NCI-H82 treated with DMSO at 0.1 percent for 48 hours (cell line): ENCODE measurements around the gene PLA2G15.
A peak's percentile ranks its signal among the peaks of the same experiment; 100 is the strongest.

Experiments
- DNase-seq: peaks from one replicate; lab custom pipeline; 2025; ENCODE audit not compliant: unreplicated experiment; lab: John Stamatoyannopoulos, UW

The PLA2G15 gene

GRCh38 chr16:68244903-68245853 is at the start of gene PLA2G15:
Gene PLA2G15 (plus strand): TSS chr16:68245373. CDS start chr16:68245427, 54 bp downstream.
- DNase-seq, result peak; percentile 51

DNA sequence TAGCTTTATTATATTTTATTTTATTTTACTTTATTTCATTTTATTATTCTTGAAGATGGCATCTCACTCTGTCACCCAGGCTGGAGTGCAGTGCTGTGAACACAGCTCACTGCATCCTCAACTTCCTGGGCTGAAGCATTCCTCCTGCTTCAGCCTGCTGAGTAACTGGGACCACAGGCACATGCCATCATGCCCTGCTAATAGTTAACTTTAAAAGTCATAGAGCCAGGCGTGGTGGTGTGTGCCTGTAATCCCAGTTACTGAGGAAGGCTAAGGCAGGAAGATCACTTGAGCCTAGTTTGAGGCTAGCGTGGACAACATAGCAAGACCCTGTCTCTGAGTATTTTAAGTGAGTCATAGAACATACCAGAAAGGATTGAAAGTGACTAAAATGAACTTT is 47.9 kb upstream of the PLA2G15 start:
- DNase-seq, result no peak

DNA sequence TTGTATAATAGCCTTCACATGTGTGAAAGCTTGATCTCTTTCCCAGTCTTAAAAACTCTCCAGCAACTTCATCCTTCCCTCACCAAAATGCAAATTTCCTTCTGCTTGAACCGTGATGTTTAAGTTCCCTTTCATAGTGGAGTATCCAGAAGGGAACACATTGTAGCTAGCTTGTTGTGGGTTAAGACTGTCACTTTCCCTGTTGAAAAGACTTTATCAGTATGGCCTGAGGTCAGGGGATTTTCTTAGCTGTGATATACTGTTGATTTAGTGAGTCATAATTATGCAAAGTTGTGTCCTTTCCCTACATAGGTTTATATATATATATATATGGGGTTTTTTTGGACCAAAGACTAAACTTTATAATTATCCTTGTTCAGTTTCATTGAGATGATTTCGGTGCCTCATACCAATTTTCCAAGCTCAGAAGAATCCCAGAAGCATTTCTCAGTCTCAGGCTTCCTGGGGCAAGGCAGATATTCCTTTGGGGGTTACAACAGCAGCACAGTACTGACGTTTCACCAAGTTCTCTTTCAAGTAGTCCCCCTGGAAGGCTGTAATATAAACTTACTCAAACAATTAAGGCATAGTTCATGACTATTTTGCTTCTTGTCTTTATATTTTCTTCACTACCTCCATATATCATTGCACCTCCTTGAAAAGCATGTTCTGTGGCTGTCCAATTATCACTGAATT is 44.9 kb upstream of the PLA2G15 start:
- no peak for DNase-seq

GRCh38 chr16:68202091-68202519 is 43.1 kb upstream of the PLA2G15 start:
- no peak for DNase-seq

DNA sequence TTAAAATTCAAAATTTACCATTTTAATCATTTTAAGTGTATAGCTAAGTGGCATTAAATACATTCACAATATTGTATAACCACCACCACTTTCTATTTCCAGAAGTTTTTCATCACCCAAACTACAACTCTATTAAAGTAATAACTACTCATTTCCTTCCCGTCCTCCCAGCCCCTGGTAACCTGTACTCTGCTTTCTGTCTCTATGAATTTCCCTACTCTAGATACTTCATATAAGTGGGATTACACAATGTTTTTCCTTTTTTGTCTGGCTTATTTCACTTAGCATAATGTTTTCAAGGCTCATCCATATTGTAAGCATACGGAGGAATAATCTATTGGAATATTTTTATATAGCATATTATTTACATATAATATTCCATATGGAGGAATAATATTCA is 38.9 kb upstream of the PLA2G15 start:
- no peak for DNase-seq

DNA sequence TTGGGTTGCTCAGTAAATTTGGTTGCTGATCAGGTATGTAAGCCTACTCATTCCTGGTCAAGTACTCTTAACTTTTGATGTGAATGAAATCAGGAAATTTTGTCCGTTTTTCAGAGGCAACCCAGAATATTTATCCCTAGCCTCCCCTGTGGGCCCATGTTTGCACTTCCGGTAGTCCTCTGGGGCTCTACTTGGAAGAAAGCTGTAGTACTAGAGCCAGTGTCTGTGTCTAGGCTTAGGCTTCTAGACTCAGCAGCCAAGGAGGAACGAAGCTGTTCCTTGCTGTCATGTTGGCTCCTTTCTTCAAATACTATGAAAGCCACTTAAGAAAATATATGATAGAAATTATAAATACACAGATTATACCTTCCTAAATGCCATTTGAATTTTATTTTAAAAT is 30.4 kb upstream of the PLA2G15 start:
- DNase-seq, result no peak

DNA sequence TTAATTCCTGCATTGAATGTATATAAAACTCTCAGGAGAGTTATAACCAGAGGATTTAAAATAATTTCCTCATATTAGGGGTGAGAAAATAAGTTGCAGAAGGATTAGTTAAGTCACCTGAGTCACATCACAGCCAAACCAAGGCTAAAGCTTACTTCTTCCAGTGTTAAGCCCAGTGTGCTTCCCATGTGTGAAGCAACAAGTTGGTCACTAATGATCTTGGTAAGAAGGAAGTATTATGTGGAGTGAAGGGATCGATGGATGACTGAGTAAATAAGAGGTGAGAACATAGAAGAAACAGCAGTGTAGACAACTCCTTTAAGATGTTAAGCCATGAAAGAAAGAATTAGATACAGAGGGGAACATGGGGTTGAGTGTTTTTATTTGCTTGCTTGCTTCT is 29.9 kb upstream of the PLA2G15 start:
- DNase-seq, result no peak

- no peak for DNase-seq
Observed at GRCh38 chr16:68216240-68216639, 28.9 kb upstream of the PLA2G15 start.

- no peak for DNase-seq
Observed at GRCh38 chr16:68217506-68217905, 27.7 kb upstream of the PLA2G15 start.

- no peak for DNase-seq
Observed at GRCh38 chr16:68219725-68220351, 25.3 kb upstream of the PLA2G15 start.

- no peak for DNase-seq
Observed at GRCh38 chr16:68223072-68223471, 22.1 kb upstream of the PLA2G15 start.

GRCh38 chr16:68226116-68226515 is 19.1 kb upstream of the PLA2G15 start:
- DNase-seq, result no peak

DNA sequence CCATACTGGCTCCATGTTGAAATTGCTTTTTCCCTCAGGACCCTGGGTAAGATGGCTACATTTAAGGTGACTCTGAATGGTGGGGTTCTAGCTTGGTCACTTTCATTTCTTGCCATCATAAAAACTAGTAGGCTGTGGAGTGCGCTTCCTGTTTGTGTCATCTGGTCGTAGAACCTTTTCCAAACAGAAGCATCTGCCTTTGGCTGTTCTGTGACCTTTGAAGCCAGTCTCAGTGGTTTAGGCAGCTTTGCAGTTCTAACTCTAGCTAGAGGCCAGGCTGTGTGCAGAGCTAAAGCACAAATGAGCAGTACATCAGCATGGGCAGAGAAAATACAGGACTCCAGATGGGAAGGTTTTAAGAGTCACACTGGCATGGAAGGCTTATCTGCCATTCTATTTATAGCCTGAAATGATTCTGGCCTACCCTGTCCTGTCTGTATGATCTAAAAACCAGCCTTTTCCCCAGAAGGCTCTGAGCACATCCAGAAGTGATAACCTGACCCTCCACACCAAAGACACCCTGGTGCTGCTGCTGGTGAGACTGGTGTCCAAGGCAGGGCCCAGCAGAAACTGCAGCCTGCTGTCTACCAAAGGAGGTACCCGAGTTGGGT is 17.9 kb upstream of the PLA2G15 start:
- no peak for DNase-seq

DNA sequence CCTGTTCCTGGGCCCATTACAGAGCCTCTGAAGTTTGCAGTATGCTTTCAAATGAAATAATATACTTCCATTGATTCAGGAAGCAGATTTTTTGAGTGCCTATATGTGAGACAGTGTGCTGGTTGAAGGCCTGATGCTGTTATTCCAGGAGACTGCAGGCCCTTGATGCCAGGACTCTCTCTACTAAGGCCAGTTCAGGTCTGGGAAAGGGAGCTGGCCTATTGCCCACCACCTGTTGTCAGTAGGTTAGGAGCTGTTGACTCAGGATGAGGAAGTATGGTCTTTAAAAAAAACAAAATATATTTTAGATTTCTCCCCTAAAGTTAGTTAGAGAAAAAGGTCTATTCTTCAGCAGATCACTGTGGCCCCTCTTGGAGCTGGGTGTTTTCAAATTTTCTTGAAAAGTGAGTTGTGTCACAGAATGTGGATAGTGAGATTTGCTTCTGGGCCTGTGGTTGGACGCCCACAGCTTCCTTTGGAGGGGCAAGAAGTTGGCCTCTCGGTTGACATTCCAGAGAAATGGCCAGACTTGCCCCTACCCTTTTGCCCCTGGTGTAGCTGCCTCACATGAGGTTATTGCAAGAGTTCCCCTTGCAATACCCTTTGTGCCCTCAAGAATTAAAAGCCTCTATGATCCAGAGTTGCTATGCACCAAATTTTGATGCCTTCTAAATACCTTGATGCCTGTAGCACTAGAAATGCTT is 17.2 kb upstream of the PLA2G15 start:
- no peak for DNase-seq

DNA sequence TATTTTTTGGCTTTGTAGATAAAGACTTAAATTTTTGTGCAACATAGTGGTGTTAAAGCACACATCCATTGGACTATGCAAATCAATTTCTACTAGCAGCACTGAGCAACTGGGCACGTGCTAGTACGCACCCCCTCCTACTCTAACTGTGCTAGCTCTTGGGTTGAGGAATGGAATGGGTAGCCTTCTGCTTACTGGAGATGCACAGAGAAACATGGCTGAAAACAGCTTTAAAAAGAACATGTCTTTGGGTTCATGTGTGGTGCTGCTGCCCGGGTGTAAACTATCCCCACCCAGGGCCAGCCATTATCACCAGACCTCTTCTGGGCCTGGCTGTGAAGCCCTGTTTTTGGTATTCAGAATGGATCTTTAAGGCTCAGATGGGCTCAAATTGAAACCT is 16.5 kb upstream of the PLA2G15 start:
- DNase-seq, result no peak

- DNase-seq, result peak; percentile 2
Observed at GRCh38 chr16:68229431-68230175, 15.6 kb upstream of the PLA2G15 start.

DNA sequence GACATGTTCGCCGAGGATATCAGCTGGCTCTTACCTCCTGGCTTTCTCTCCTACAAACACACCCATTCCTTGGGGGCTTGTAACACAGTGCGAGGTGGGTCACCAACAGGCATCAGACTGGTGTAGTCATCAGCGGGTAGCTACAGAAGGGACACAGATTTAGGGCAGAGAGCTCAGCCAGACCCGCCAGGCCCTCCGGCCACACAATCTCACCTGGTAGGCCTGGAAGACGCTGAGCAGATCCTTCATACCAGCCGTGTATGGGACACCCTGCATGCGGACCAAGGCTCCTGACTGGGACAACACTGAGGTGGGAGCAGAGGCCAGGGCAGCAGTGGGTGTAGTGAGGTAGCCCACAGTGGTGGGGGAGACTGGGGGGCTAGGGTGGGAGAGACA is 15.0 kb upstream of the PLA2G15 start:
- DNase-seq, result no peak

- no peak for DNase-seq
Observed at GRCh38 chr16:68230956-68231355, 14.2 kb upstream of the PLA2G15 start.

DNA sequence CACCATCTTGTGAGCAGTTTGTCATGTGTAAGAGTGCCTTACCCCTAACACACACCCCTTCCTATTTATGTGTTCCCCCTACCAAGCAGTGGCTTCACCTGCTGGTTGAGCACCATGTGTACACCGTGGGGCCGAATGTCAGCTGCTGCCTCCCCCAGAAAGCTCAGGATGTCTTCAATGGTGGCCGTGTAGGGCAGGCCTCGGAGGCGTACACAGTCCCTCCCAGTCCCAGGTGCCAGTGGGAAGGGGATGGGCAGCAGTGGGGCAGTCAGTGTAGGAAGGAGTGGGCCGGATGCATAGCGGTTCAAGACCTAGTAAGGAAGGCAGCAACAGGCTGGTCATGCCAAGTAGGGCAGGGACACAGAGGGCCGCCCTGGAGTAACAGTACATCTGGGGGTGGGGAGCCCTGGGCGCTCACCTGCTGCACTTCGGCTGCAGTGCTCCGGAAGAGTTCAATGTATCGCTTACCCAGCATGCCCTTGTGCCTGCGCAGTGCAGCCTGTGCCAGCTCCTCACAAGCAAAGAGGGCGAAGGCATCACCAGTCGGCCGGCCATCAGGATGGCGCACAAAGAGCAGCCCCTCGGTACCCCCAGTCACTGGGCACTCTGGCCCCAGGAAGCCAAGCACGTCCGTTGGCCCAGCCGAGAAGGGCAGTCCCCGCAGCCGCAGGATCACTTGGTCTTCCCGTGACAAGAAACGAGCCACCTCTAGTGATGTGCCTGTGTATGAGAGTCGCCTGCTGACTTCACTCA is 13.6 kb upstream of the PLA2G15 start:
- DNase-seq, result no peak
